Measurements from ENCODE around the gene SLC16A5. TPM values are rescaled to one million over a fixed set of nuclear protein-coding genes. Genes with fewer than 3 reads are reported as not detected.
A peak's percentile ranks its signal among the peaks of the same experiment; 100 is the strongest.

Gene SLC16A5
- total RNA-seq, 6 donors from 2014 or later: 40.6 to 234 (median 123) TPM

DNA sequence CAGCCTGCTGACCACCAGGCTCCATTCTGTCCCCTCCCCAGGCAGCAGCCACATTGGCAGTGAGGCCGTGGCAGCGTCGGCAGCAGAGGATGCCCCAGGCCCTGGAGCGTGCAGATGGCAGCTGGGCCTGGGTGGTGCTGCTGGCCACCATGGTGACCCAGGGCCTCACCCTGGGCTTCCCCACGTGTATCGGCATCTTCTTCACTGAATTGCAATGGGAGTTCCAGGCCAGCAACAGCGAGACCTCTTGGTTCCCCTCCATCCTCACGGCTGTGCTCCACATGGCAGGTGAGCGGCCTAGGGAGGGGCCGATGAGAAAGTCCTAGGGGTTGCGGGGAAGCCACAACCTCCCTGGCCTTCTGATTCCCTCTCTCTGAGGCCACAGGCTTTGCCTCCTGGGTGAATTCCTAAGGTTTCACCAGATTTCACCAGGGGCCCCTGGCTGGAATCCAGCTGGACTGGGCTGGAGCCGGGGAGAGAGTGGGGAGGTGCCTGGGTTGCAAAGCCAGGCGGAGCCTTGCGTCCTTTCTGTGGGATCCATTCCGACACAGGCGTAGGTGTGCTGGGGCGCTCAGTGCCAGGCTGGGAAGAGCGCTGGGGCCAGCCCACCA lies 5.9 kb downstream of the SLC16A5 start:
- H3K9me3 ChIP-seq: no peaks in the 10 kb centered on the region
- peak overlapping the region; percentile 56 to 98 (median 82) for H3K27ac ChIP-seq
- peaks cover 0 to 17% (median 11%) of the 10 kb centered on the region in 4 donors for H3K36me3 ChIP-seq
- no peak for ATAC-seq (ENCODE audit: low FRiP score in 2 of 2)
- H3K4me1 ChIP-seq: peaks cover 67 to 90% (median 76%) of the 10 kb centered on the region in 4 donors
- H3K4me3 ChIP-seq: peak overlapping the region in 1 of 4 donors; percentile 10
- TF ChIP-seq POLR2A (IDR thresholded peaks at IDR 0.05) (no peak), EP300 (IDR thresholded peaks at IDR 0.05) (no peak), POLR2AphosphoS5 (IDR thresholded peaks at IDR 0.05) (no peak)
- TF ChIP-seq, protein P1, sequence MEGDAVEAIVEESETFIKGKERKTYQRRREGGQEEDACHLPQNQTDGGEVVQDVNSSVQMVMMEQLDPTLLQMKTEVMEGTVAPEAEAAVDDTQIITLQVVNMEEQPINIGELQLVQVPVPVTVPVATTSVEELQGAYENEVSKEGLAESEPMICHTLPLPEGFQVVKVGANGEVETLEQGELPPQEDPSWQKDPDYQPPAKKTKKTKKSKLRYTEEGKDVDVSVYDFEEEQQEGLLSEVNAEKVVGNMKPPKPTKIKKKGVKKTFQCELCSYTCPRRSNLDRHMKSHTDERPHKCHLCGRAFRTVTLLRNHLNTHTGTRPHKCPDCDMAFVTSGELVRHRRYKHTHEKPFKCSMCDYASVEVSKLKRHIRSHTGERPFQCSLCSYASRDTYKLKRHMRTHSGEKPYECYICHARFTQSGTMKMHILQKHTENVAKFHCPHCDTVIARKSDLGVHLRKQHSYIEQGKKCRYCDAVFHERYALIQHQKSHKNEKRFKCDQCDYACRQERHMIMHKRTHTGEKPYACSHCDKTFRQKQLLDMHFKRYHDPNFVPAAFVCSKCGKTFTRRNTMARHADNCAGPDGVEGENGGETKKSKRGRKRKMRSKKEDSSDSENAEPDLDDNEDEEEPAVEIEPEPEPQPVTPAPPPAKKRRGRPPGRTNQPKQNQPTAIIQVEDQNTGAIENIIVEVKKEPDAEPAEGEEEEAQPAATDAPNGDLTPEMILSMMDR (IDR thresholded peaks at IDR 0.05): no peak
- H3K27me3 ChIP-seq: no peaks in the 10 kb centered on the region
- peak in 1 of 2 donors; percentile 44 for DNase-seq
- 76 to 93% methylated on average over 3 to 14 of the region's 18 CpGs for WGBS, 2 donors

DNA sequence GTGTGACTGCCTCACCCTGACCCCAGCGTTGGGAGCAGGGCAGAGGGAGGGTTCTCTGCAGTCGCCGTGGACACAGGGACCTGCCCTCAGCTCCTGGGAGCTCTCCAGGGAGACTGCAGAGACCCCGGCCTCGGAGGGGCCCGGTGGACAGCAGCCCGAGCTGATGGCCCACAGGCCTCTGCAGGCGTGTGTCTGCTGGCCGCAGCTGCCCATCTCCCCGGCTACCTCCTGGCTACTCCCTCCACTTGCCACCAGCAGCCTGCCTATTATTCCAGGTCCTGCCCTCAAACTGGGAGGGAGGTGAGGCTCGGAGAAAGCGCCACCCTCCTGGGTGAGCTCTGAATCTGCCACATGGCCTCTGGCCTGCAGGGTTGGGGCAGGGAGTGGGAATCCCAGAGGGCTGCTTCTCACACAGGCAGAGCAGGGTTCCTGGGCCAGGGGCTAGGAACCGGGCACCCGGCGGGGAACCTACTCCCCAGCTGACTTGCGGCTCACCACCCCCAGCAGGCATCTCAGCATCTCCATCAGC lies 7.2 kb downstream of the SLC16A5 start:
- no peaks in the 10 kb centered on the region for H3K27me3 ChIP-seq
- H3K4me1 ChIP-seq: peaks cover 54 to 77% (median 63%) of the 10 kb centered on the region in 4 donors
- H3K27ac ChIP-seq: peak overlapping the region; percentile 75 to 98 (median 79)
- no peak overlapping the region for H3K4me3 ChIP-seq
- peaks cover 1 to 30% (median 21%) of the 10 kb centered on the region in 4 donors for H3K36me3 ChIP-seq
- no peaks in the 10 kb centered on the region for H3K9me3 ChIP-seq
- DNase-seq (no peak), ATAC-seq (ENCODE audit: low FRiP score in 2 of 2) (no peak)
- TF ChIP-seq POLR2A (IDR thresholded peaks at IDR 0.05) (no peak), EP300 (IDR thresholded peaks at IDR 0.05) (no peak), POLR2AphosphoS5 (IDR thresholded peaks at IDR 0.05) (no peak)
- TF ChIP-seq, protein P1 (IDR thresholded peaks at IDR 0.05): no peak
- 85 to 100% methylated on average over 1 to 15 of the region's 16 CpGs for WGBS, 2 donors

DNA sequence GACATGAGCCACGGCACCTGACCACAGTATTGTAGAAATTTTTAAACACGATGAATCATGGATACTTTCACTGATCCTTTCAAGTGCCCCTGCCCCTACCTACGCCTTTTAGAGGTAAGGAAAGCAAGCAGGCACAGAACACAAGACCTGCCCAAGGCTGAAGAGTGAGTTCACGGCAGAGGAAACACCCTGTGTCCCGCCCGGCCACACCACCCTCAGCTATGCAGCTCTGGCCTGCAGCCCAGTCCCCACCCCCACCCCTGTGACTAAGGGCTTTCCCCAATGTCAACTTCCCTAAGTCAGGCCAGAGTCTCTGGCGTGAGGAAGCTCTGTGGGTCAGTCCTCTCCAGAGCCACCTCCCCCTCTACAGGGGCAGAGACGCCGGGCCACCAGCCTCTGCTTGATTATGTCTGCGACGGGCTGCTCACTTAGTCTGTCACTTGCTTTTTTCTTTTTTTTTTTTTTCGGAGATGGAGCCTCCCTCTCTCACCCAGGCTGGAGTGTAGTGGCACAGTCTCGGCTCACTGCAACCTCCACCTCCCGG lies 8.4 kb downstream of the SLC16A5 start:
- Histone ChIP-seq H3K4me1 (peaks cover 42 to 65% (median 52%) of the 10 kb centered on the region in 4 donors), H3K27me3 (no peaks in the 10 kb centered on the region), H3K36me3 (peaks cover 7 to 39% (median 30%) of the 10 kb centered on the region in 4 donors), H3K4me3 (no peak overlapping the region), H3K9me3 (no peaks in the 10 kb centered on the region), H3K27ac (peak overlapping the region; percentile 75 to 98 (median 79))
- ATAC-seq (ENCODE audit: low FRiP score in 2 of 2) (peak; percentile 90 to 95), DNase-seq (peak; percentile 83 to 95)
- WGBS, 2 donors: 29 to 38% methylated on average over 13 to 14 of the region's 14 CpGs
- TF ChIP-seq POLR2A (IDR thresholded peaks at IDR 0.05) (peak in 1 of 4 donors; percentile 29), EP300 (IDR thresholded peaks at IDR 0.05) (peak in 2 of 4 donors; percentile 57 to 89), POLR2AphosphoS5 (IDR thresholded peaks at IDR 0.05) (peak; percentile 78 to 81)
- TF ChIP-seq, protein P1 (IDR thresholded peaks at IDR 0.05): no peak

DNA sequence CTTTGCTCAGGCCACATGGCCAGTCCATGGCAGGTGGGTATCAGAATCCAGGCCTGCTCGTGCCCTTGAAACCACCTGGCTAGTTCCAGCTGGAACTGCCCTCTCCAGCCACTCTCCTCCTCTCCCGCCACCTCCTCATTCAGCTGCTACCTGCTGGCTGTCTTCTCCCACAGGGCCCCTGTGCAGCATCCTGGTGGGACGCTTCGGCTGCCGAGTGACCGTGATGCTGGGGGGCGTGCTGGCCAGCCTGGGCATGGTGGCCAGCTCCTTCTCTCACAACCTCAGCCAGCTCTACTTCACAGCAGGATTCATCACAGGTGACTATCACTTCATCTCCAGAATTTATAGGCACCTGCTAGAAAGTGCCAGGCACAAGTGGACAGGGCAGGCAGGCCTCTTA lies 10.1 kb downstream of the SLC16A5 start:
- ATAC-seq (ENCODE audit: low FRiP score in 2 of 2) (no peak), DNase-seq (no peak)
- TF ChIP-seq POLR2AphosphoS5 (IDR thresholded peaks at IDR 0.05): no peak
- TF ChIP-seq, protein P1 (IDR thresholded peaks at IDR 0.05): no peak
- TF ChIP-seq EP300 (IDR thresholded peaks at IDR 0.05): no peak
- TF ChIP-seq POLR2A (IDR thresholded peaks at IDR 0.05): no peak
- Histone ChIP-seq H3K36me3 (peaks cover 7 to 44% (median 31%) of the 10 kb centered on the region in 4 donors), H3K9me3 (no peaks in the 10 kb centered on the region), H3K27ac (peak overlapping the region in 1 of 4 donors; percentile 98), H3K27me3 (no peaks in the 10 kb centered on the region), H3K4me1 (peaks cover 25 to 48% (median 37%) of the 10 kb centered on the region in 4 donors), H3K4me3 (no peak overlapping the region)
- WGBS, 2 donors: 96 to 100% methylated on average over 3 to 7 of the region's 7 CpGs
